Transverse colon (tissue), 4 donors: ENCODE data around the gene FAM83C. TPM values are rescaled to one million over a fixed set of nuclear protein-coding genes. Genes with fewer than 3 reads are reported as not detected.

Experiments
- DNase-seq: peaks from one replicate; pipeline ENCODE4 v3.0.0-alpha.2; 2019
- H3K27ac ChIP-seq, 4 donors: fragments of 200-600 bp; sonication (generic); 2 replicates each; pipeline ENCODE4 v1.5.1; 2016 to 2018; ENCODE audit warnings: inconsistent platforms in 4 of 4
- H3K27me3 ChIP-seq: fragments of 200-600 bp; sonication (generic); 2 replicates; pipeline ENCODE4 v1.5.1; 2017; ENCODE audit warnings: inconsistent platforms
- H3K36me3 ChIP-seq, 4 donors: fragments of 200-600 bp; sonication (generic); 2 replicates each; pipeline ENCODE4 v1.5.1; 2017 to 2019; ENCODE audit warnings: inconsistent platforms in 4 of 4
- H3K4me1 ChIP-seq, 4 donors: fragments of 200-600 bp; sonication (generic); 2 replicates each; pipeline ENCODE4 v1.5.1; 2017 to 2020; ENCODE audit warnings: inconsistent platforms in 4 of 4
- H3K4me3 ChIP-seq, 4 donors: fragments of 200-600 bp; sonication (generic); 1 replicate in 1 of 4; 2 replicates in 3 of 4; pipeline versions ENCODE4 v1.5.1 to v1.6.1; 2017 to 2019; ENCODE audit warnings: inconsistent platforms in 4 of 4
- H3K9me3 ChIP-seq, 2 donors: fragments of 200-600 bp; sonication (generic); 2 replicates each; pipeline ENCODE4 v1.5.1; 2017 to 2019; ENCODE audit warnings: inconsistent platforms in 2 of 2
- CTCF ChIP-seq, 5 experiments: fragments of 200-600 bp in 3 of 5; fragments of 450-650 bp in 2 of 5; sonication (generic) in 3 of 5; IDR thresholded peaks; 1 replicate in 2 of 5; 2 replicates in 3 of 5; pipeline ENCODE4 v1.5.1; 2016 to 2017; ENCODE audit warnings: antibody characterized with exemption in 5 of 5, inconsistent platforms in 3 of 5, mild to moderate bottlenecking in 2 of 5, moderate library complexity in 1 of 5
- EP300 ChIP-seq: sonication (generic); formaldehyde crosslinking; IDR thresholded peaks from one replicate; pipeline ENCODE4 v1.6.1; 2017; ENCODE audit warnings: antibody characterized with exemption, low read depth
- POLR2A ChIP-seq: fragments of 450-650 bp; IDR thresholded peaks from one replicate; pipeline ENCODE4 v1.6.1; 2016; ENCODE audit warnings: antibody characterized with exemption, mild to moderate bottlenecking, moderate library complexity
- POLR2AphosphoS5 ChIP-seq, 3 donors: sonication (generic); formaldehyde crosslinking; IDR thresholded peaks; one replicate each; pipeline ENCODE4 v1.6.1; 2016; ENCODE audit warnings: antibody characterized with exemption in 3 of 3
- WGBS, 2 donors: methylation state at CpG; one replicate each; pipeline ENCODE4 v1.1.5; 2018; ENCODE audit warnings: low coverage in 1 of 2; 5-methylcytosine and 5-hydroxymethylcytosine counted together
- in situ Hi-C, 4 donors: fragments of 200-750 bp; cut with MboI; loops; one replicate each; pipeline versions ENCODE4 v1.15.0 to v1.15.1; 2017; ENCODE audit warnings: low sequenced_read_pairs in 3 of 4, low pct_ligation_motif_present in 1 of 4, low pct_unique_long_range_greater_than_20kb in 1 of 4
- intact Hi-C: fragments of 100-400 bp; cut with DNase I; formaldehyde crosslinking; loops from one replicate; pipeline ENCODE4 v1.15.1; 2023; ENCODE audit warnings: low total_unique reads
- total RNA-seq, 4 donors: library from RNA; depleted of rRNA; stranded (reverse); fragments of >200 nt; gene quantifications; one replicate each; pipeline ENCODE4 v1.1.0, GENCODE V29; 2016

Gene FAM83C
- total RNA-seq, 4 donors from 2014 or later, result 0.14 TPM; not detected in 3

GRCh38 chr20:35295674-35296073, 3.4 kb upstream of the FAM83C start:
- in situ Hi-C loops, result loop anchor here in 1 of 4 donors (10.0 kb wide), 1 partner anchor 149 kb away; no protein-coding TSS in a partner anchor
- DNase-seq, result no peak
- H3K27me3 ChIP-seq, result peaks cover 8% of the 10 kb centered on the region
- H3K4me1 ChIP-seq, result peaks cover 0 to 5% (median 0%) of the 10 kb centered on the region in 4 donors
- no peaks in the 10 kb centered on the region for H3K9me3 ChIP-seq
- no peak overlapping the region for H3K4me3 ChIP-seq
- 87 to 90% methylated on average over 6 to 8 of the region's 8 CpGs for WGBS, 2 donors
- H3K27ac ChIP-seq, result no peak overlapping the region
- TF ChIP-seq CTCF (IDR thresholded peaks at IDR 0.05) (no peak), POLR2A (no peak)
- intact Hi-C loops, result no loop called here
- H3K36me3 ChIP-seq, result no peaks in the 10 kb centered on the region

GRCh38 chr20:35295058-35295457, 2.8 kb upstream of the FAM83C start:
- 79 to 80% methylated on average over 8 of the region's 8 CpGs for WGBS, 2 donors
- intact Hi-C loops, result no loop called here
- no peak for DNase-seq

GRCh38 chr20:35294293-35294685, 2.1 kb upstream of the FAM83C start:
- Histone ChIP-seq H3K27ac (no peak overlapping the region), H3K27me3 (peaks cover 8% of the 10 kb centered on the region), H3K9me3 (no peaks in the 10 kb centered on the region), H3K36me3 (no peaks in the 10 kb centered on the region), H3K4me3 (no peak overlapping the region), H3K4me1 (peaks cover 0 to 4% (median 0%) of the 10 kb centered on the region in 4 donors)
- intact Hi-C loops (no loop called here), in situ Hi-C loops (loop anchor here in 1 of 4 donors (10.0 kb wide), 1 partner anchor 151 kb away; no protein-coding TSS in a partner anchor)
- no peak for TF ChIP-seq POLR2AphosphoS5 (IDR thresholded peaks at IDR 0.05)
- TF ChIP-seq EP300, result no peak
- no peak for TF ChIP-seq POLR2A
- TF ChIP-seq CTCF (IDR thresholded peaks at IDR 0.05), result no peak
- no peak for DNase-seq
- 51% methylated on average over 5 of the region's 5 CpGs; no CpG with 5 or more reads in 1 of the 2 donors for WGBS, 2 donors

More at GRCh38 chr20:35295058-35295457, 2.8 kb upstream of the FAM83C start:
- Histone ChIP-seq H3K27me3 (peaks cover 8% of the 10 kb centered on the region), H3K4me3 (no peak overlapping the region), H3K4me1 (peaks cover 0 to 5% (median 0%) of the 10 kb centered on the region in 4 donors), H3K27ac (no peak overlapping the region), H3K36me3 (no peaks in the 10 kb centered on the region), H3K9me3 (no peaks in the 10 kb centered on the region)
- in situ Hi-C loops, result loop anchor here in 1 of 4 donors (10.0 kb wide), 1 partner anchor 150 kb away; no protein-coding TSS in a partner anchor
- TF ChIP-seq POLR2AphosphoS5 (IDR thresholded peaks at IDR 0.05) (no peak), CTCF (IDR thresholded peaks at IDR 0.05) (no peak), POLR2A (no peak), EP300 (no peak)

- no peak overlapping the region for H3K27ac ChIP-seq
- H3K4me3 ChIP-seq, result no peak overlapping the region
- WGBS, 2 donors, result 94 to 95% methylated on average over 7 to 19 of the region's 19 CpGs
- TF ChIP-seq EP300 (no peak), POLR2AphosphoS5 (IDR thresholded peaks at IDR 0.05) (no peak), CTCF (IDR thresholded peaks at IDR 0.05) (no peak), POLR2A (no peak)
- no peaks in the 10 kb centered on the region for H3K9me3 ChIP-seq
- peaks cover 8% of the 10 kb centered on the region for H3K27me3 ChIP-seq
- H3K36me3 ChIP-seq, result no peaks in the 10 kb centered on the region
- no peak for DNase-seq
- H3K4me1 ChIP-seq, result no peaks in the 10 kb centered on the region
- intact Hi-C loops, result no loop called here
- in situ Hi-C loops, result loop anchor here in 1 of 4 donors (10.0 kb wide), 1 partner anchor 151 kb away; no protein-coding TSS in a partner anchor
Measured at GRCh38 chr20:35293303-35294292, 1.4 kb upstream of the FAM83C start.
